HepG2 (cell line): Measurements from ENCODE around the gene EIF3L. TPM values are rescaled to one million over a fixed set of nuclear protein-coding genes. Genes with fewer than 3 reads are reported as not detected.

Experiments
- ARID3A ChIP-seq: IDR thresholded peaks from 2 replicates; pipeline ENCODE4 v1.6.1; 2012; ENCODE audit warnings: low read depth, low read length, improper control_type of control experiment
- CBX1 ChIP-seq: IDR thresholded peaks from one replicate; pipeline ENCODE4 v1.6.1; 2016; ENCODE audit warnings: antibody characterized with exemption, low read depth
- HNF4A ChIP-seq: sonication (generic); formaldehyde crosslinking; IDR thresholded peaks from 2 replicates; pipeline ENCODE4 v1.4.0; 2020; ENCODE audit warnings: missing genetic modification reagents
- KDM1A ChIP-seq: IDR thresholded peaks from 2 replicates; pipeline ENCODE4 v1.6.1; 2016; ENCODE audit warnings: missing compliant biosample characterization
- MAF1 ChIP-seq: sonication (generic); formaldehyde crosslinking; IDR thresholded peaks from 2 replicates; pipeline ENCODE4 v1.5.0; 2020; ENCODE audit warnings: missing genetic modification reagents, borderline replicate concordance
- NCOA5 ChIP-seq: sonication (generic); formaldehyde crosslinking; IDR thresholded peaks from 2 replicates; pipeline ENCODE4 v1.4.0; 2020; ENCODE audit warnings: missing genetic modification reagents
- NFKB2 ChIP-seq: sonication (generic); formaldehyde crosslinking; IDR thresholded peaks from 2 replicates; pipeline ENCODE4 v1.4.0; 2020; ENCODE audit warnings: missing genetic modification reagents, borderline replicate concordance
- NFRKB ChIP-seq: fragments of 450-650 bp; IDR thresholded peaks from 2 replicates; pipeline ENCODE4 v1.6.1; 2017
- NR2F1 ChIP-seq, 2 experiments: fragments of 450-650 bp in 1 of 2; formaldehyde crosslinking in 1 of 2; IDR thresholded peaks; 2 replicates each; pipeline versions ENCODE4 v1.5.0 to v1.6.1; 2016 to 2020; ENCODE audit warnings: mild to moderate bottlenecking in 1 of 2, missing compliant biosample characterization in 1 of 2, missing genetic modification reagents in 1 of 2, moderate library complexity in 1 of 2
- NR2F6 ChIP-seq, 2 experiments: IDR thresholded peaks; 2 replicates each; pipeline ENCODE4 v1.6.1; 2016; ENCODE audit warnings: antibody characterized with exemption in 1 of 2, mild to moderate bottlenecking in 1 of 2
- POLR2AphosphoS5 ChIP-seq: IDR thresholded peaks from 2 replicates; pipeline ENCODE4 v1.6.1; 2012; ENCODE audit warnings: low read depth, low read length
- PRPF4 ChIP-seq: fragments of 200-400 bp; formaldehyde crosslinking; IDR thresholded peaks from 2 replicates; pipeline ENCODE4 v1.6.1; 2016; ENCODE audit warnings: low read length, low read depth; ENCODE audit not compliant: poor library complexity, severe bottlenecking
- RORA ChIP-seq: sonication (generic); formaldehyde crosslinking; IDR thresholded peaks from 2 replicates; pipeline ENCODE4 v1.5.0; 2020; ENCODE audit warnings: mild to moderate bottlenecking, missing genetic modification reagents, moderate library complexity
- SALL2 ChIP-seq: sonication (generic); formaldehyde crosslinking; IDR thresholded peaks from 2 replicates; pipeline ENCODE4 v1.8.1; 2023; ENCODE audit warnings: mild to moderate bottlenecking, missing genetic modification reagents, inconsistent platforms
- SIX4 ChIP-seq: sonication (generic); formaldehyde crosslinking; IDR thresholded peaks from 2 replicates; pipeline ENCODE4 v1.4.0; 2020; ENCODE audit warnings: missing genetic modification reagents
- SYNCRIP ChIP-seq: fragments of 200-400 bp; formaldehyde crosslinking; IDR thresholded peaks from 2 replicates; pipeline ENCODE4 v1.6.1; 2018; ENCODE audit warnings: mild to moderate bottlenecking, low read depth, low read length; ENCODE audit not compliant: insufficient read depth
- ZBTB33 ChIP-seq: sonication (generic); formaldehyde crosslinking; IDR thresholded peaks from 2 replicates; pipeline ENCODE4 v1.4.0; 2020; ENCODE audit warnings: missing genetic modification reagents
- ZNF34 ChIP-seq: sonication (generic); formaldehyde crosslinking; IDR thresholded peaks from 2 replicates; pipeline ENCODE4 v1.4.0; 2020; ENCODE audit warnings: mild to moderate bottlenecking, missing genetic modification reagents, borderline replicate concordance
- ZNF414 ChIP-seq: sonication (generic); formaldehyde crosslinking; IDR thresholded peaks from 2 replicates; pipeline ENCODE4 v1.5.0; 2020; ENCODE audit warnings: missing genetic modification reagents
- ZNF547 ChIP-seq: sonication (generic); formaldehyde crosslinking; IDR thresholded peaks from 2 replicates; pipeline ENCODE4 v1.5.1; 2020; ENCODE audit warnings: mild to moderate bottlenecking, missing genetic modification reagents
- ZNF607 ChIP-seq: sonication (generic); formaldehyde crosslinking; IDR thresholded peaks from 2 replicates; pipeline ENCODE4 v1.5.1; 2020; ENCODE audit warnings: missing genetic modification reagents, mild to moderate bottlenecking, borderline replicate concordance
- ZNF670 ChIP-seq: sonication (generic); formaldehyde crosslinking; IDR thresholded peaks from 2 replicates; pipeline ENCODE4 v1.8.0; 2022; ENCODE audit warnings: mild to moderate bottlenecking, missing genetic modification reagents, borderline replicate concordance
- polyA plus RNA-seq, 8 experiments: library from polyadenylated mRNA; depleted of rRNA in 3 of 8; stranded (reverse) in 7 of 8; unstranded in 1 of 8; fragments of >200 nt; fragmentation: Illumina TruSeq in 4 of 8; extraction: Trizol in 4 of 8; gene quantifications; 2 replicates each; pipeline versions ENCODE4 v1.2.1 to v1.2.3, GENCODE V29; 2011 to 2016; ENCODE audit warnings: low read depth in 4 of 8, missing spikeins in 1 of 8, mixed read lengths in 1 of 8; ENCODE audit not compliant: insufficient read depth in 1 of 8
- total RNA-seq, 5 experiments: library from RNA; depleted of rRNA; stranded (reverse); fragments of >200 nt; fragmentation: Illumina TruSeq; extraction: Trizol; gene quantifications; 2 replicates each; pipeline ENCODE4 v1.2.3, GENCODE V29; 2016; ENCODE audit warnings: low read depth in 1 of 5
- TF ChIP-seq, protein P1 (sequence below): sonication (generic); formaldehyde crosslinking; IDR thresholded peaks from 2 replicates; pipeline ENCODE4 v1.5.0; 2020; ENCODE audit warnings: mild to moderate bottlenecking, missing genetic modification reagents

The EIF3L gene
- total and polyA plus RNA-seq, 2 of the 13 experiments (the other 11 are each of a cell fraction or from before 2014, with no cell fraction given), result 514 to 793 TPM

DNA sequence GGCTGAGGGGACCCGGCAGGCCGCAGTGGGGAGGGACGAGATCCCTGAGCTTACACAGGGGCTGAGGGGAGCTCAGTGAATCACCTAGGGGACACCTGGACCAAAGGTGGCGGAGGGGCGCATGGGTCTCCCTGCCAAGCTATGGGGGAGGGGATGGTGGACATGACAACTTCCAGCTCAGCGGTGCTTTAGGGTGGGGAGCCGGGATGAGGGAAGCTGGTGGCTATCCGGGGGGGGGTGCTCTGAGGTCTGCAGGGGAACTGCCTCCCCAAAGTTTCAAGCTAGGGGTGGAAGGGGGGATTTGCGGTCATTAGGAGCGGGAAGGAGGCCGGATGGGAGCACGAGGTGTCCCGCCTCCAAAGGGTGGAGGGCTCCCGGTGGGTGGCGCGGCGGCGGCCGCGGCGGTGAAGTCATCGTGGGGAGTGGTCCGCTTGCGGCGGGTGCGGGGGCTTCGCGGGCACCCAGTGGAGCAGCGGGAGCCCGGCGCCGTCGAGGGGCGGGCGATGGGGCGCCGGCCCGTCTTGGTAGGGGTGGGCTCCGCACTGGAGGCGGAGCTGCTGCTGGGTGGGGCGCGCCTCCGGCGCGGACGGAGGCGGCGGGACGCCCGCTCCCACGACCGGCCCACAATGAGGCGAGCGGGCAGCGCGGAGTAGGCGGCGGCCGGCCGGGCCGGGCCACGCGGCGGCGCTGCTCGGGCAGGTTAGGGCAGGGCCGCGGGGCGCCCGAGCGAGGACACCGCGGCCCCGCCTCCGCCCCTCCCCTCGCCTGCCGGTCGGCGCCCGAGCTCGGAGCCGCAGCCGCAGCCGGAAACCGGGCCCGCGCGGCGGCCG, 56.5 kb downstream of the EIF3L start, which contains the start of gene MICALL1 (continued):
- no peak for TF ChIP-seq NR2F1 (CRISPR knock-in tag; IDR thresholded peaks at IDR 0.05)
- 0 out of 2 replicates have a peak, but pooled peaks have one; percentile 33 for TF ChIP-seq ZNF607 (CRISPR knock-in tag)
- TF ChIP-seq NFKB2 (CRISPR knock-in tag), result no peak
- no peak for TF ChIP-seq POLR2AphosphoS5
- TF ChIP-seq PRPF4, result no peak
- no peak for TF ChIP-seq ZNF414 (CRISPR knock-in tag)
- TF ChIP-seq SYNCRIP, result no peak
- no peak for TF ChIP-seq NCOA5 (CRISPR knock-in tag)
- no peak for TF ChIP-seq RORA (CRISPR knock-in tag)
- TF ChIP-seq CBX1, result no peak
- TF ChIP-seq, protein P1, sequence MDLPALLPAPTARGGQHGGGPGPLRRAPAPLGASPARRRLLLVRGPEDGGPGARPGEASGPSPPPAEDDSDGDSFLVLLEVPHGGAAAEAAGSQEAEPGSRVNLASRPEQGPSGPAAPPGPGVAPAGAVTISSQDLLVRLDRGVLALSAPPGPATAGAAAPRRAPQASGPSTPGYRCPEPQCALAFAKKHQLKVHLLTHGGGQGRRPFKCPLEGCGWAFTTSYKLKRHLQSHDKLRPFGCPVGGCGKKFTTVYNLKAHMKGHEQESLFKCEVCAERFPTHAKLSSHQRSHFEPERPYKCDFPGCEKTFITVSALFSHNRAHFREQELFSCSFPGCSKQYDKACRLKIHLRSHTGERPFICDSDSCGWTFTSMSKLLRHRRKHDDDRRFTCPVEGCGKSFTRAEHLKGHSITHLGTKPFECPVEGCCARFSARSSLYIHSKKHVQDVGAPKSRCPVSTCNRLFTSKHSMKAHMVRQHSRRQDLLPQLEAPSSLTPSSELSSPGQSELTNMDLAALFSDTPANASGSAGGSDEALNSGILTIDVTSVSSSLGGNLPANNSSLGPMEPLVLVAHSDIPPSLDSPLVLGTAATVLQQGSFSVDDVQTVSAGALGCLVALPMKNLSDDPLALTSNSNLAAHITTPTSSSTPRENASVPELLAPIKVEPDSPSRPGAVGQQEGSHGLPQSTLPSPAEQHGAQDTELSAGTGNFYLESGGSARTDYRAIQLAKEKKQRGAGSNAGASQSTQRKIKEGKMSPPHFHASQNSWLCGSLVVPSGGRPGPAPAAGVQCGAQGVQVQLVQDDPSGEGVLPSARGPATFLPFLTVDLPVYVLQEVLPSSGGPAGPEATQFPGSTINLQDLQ (CRISPR knock-in tag), result no peak
- no peak for TF ChIP-seq HNF4A
- 0 out of 2 replicates have a peak, but pooled peaks have one; percentile 24 for TF ChIP-seq ZNF547 (CRISPR knock-in tag)
- TF ChIP-seq ARID3A, result no peak
- TF ChIP-seq MAF1 (CRISPR knock-in tag), result no peak
- no peak for TF ChIP-seq NR2F6 (IDR thresholded peaks at IDR 0.05)
- TF ChIP-seq NR2F6 (CRISPR knock-in tag; IDR thresholded peaks at IDR 0.05), result no peak
- no peak for TF ChIP-seq SALL2
- no peak for TF ChIP-seq KDM1A (CRISPR knock-in tag)
- TF ChIP-seq NFRKB, result no peak
- TF ChIP-seq ZNF34, result 0 out of 2 replicates have a peak, but pooled peaks have one; percentile 11
- 0 out of 2 replicates have a peak, but pooled peaks have one; percentile 23 for TF ChIP-seq ZBTB33 (CRISPR knock-in tag)
- no peak for TF ChIP-seq SIX4 (CRISPR knock-in tag)
- TF ChIP-seq ZNF670 (CRISPR knock-in tag), result no peak
